Mucosa of gallbladder (tissue), 1 donor: ENCODE data around the gene PARPBP. TPM values are rescaled to one million over a fixed set of nuclear protein-coding genes. Genes with fewer than 3 reads are reported as not detected.
A peak's percentile ranks its signal among the peaks of the same experiment; 100 is the strongest.
"Not testable (repeated sequence)": the region's sequence is repeated elsewhere in the genome, so short reads cannot be mapped to it uniquely, and the experiment has no call there.

Experiments used
- DNase-seq: peaks from one replicate; pipeline ENCODE4 v3.0.0-alpha.2; 2020; ENCODE audit warnings: low spot score
- total RNA-seq: library from RNA; stranded (reverse); gene quantifications from one replicate; pipeline ENCODE4 v1.2.1, GENCODE V29; 2021
- donor health status: DM: no; HTN: no; CAD: no.

Gene PARPBP, protein sequence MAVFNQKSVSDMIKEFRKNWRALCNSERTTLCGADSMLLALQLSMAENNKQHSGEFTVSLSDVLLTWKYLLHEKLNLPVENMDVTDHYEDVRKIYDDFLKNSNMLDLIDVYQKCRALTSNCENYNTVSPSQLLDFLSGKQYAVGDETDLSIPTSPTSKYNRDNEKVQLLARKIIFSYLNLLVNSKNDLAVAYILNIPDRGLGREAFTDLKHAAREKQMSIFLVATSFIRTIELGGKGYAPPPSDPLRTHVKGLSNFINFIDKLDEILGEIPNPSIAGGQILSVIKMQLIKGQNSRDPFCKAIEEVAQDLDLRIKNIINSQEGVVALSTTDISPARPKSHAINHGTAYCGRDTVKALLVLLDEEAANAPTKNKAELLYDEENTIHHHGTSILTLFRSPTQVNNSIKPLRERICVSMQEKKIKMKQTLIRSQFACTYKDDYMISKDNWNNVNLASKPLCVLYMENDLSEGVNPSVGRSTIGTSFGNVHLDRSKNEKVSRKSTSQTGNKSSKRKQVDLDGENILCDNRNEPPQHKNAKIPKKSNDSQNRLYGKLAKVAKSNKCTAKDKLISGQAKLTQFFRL
- 1.2 TPM for total RNA-seq

DNA sequence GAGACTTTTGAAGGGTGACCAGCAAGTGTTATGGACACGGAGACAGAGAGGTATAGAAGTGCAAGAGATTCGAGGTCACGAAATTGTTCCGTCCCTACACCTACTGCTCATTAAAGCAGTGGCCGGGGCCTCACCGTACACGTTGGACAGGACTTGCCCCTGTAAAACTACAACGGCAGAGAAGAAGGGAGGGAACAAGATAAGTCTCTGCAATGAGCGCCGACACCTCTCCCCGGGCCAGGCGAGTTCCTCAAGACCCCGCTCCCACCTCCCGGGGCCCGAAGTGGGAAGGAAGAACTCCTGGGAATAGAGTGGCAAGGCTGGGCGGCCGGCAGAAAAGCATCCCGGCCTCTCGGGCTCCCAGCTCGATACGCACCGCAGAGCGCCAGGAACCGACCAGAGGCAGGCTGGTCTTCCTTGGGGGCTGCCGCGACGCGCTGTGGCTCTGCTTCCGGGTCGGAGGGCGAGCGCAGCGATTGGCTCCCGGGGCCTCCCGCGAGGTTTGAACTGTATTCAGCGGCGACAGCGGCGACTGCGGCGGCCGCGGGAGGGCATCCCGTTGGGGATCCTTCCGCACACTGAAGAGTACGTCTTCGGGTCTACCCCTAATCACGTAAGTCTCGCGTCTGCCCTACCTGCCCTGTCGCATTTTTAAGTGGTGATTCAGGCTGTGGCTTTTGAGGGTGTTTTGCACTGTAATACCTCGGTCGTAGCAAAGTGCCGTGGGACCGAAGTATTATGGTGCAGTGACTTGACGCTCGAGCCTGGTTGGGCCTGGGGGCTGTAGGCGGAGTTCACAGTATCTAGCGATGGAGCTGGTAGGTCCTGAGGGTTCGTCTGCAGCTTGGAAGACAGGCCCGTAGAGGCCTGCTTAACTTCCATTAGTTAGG, at the start of gene PARPBP, which contains the start of gene NUP37:
TSS of gene PARPBP (plus strand) at position 510 of the 890 bp plus-strand sequence. CDS start 3,706 bp downstream, outside the sequence.
TSS of gene NUP37 (minus strand) at position 441 of the 890 bp plus-strand sequence. CDS start 1,596 bp downstream, outside the sequence.
- peak; percentile 91 for DNase-seq

DNA sequence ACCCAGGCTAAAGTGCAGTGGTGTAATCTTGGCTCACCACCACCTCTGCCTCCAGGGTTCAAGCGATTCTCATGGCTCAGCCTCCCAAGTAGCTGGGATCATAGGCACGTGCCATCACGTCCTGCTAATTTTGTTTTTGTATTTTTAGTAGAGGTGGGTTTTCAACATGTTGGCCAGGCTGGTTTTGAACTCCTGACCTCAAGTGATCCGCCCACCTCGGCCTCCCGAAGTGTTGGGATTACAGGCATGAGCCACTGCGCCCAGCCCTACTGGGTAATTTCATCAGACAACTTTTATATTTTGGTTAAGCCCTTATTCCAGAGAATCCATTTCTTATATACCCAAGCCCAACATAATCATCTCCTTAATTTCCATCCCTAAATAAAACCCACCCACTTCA, 47.9 kb upstream of the PARPBP start:
- DNase-seq, result not testable (repeated sequence)

DNA sequence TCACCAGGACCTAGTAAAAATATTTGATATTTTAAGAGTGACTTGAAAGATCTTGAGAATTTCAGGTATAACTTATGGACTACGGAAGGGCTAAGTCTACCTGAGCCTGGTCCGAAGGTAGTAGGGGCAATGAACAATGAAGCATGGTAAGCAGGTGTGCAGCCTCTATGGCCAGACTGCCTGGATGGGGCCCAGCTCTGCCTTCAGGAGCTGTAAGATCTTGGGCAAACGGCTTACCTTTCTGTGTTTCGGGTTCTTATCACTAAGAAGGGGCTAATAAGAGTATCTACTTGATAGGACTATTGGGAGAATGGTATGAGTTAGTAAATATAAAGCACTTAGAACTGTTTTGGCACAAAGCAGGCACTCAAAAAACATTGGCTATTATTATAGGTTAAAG, 39.1 kb upstream of the PARPBP start:
- no peak for DNase-seq

DNA sequence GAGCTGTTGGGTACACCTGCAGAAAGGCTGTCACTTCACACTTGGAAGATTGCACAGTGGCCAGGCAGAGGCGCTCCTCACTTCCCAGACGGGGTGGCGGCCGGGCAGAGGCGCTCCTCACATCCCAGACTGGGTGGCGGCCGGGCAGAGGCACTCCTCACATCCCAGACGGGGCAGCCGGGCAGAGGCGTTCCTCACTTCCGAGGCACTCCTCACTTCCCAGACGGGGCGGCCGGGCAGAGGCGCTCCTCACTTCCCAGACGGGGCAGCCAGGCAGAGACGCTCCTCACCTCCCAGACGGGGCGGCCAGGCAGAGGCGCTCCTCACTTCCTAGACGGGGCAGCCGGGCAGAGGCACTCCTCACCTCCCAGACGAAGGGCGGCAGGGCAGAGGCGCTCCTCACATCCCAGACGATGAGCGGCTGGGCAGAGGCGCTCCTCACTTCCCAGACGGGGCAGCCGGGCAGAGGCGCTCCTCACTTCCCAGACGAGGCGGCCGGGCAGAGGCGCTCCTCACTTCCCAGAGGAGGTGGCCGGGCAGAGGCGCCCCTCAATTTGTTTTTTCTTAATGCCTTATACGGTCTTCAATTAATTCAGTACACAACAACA, 30.7 kb upstream of the PARPBP start:
- not testable (repeated sequence) for DNase-seq

DNA sequence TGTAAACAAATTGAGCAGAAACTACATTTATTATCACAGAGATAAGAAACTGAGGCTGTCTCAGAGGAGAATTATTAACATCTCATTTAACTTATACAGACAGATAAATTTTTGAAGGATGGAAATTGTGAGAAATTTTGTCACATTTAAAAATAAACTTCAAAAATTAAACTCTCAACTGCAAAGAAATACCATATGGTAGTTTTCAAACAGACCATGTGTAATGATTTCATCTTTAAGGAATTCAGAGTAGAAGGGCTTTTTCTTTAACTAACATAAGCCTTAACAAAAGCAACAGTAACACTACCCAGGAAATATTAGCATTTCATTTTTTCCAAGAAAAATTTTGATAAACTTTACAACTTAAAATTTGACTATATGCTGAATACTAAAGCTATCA, 26.7 kb upstream of the PARPBP start:
- DNase-seq, result no peak

DNA sequence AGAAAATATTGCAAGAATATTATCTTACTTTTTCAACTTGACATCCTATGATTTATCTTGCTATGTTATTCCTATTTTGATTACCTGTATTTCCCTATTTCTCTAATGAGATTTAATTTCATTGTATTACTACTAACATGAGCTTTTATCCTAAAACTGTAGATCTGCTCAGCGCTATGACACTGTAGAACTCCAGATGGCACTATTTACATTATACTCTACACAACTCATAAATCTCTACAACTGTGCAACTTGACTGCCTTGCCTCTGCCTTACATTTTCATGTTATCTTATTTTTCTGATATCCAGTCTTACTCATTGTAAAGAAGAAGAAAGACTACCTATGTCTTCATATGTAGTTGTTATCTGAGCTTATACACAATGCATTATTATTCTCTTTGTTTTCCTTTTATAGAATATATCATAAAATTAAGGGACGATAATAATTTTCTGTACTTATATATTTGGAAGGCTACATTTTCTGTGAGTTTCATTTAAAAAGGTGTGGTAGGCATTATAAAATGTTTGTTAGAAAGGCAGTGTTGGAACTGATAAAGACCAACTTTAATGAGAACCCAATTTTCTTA, 24.2 kb upstream of the PARPBP start:
- no peak for DNase-seq

DNA sequence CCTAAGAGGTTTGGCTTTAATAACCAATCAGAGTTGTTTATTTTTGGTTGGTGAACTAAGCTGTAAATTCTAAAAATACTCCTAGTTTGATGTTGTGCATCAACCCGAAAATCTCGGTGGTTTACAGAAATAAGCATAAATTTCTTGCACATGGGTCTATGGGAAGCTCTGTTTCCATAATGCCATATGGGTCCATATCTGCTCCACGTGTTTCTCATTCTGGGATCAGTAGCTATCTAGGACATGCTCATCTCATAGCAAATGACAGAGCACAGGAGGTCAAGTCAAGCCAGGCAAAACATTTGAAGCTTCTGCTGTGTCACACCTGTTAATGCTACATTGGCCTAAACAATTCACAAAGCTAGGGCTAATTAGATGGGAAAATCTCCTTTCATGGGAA, 23.1 kb upstream of the PARPBP start:
- no peak for DNase-seq

DNA sequence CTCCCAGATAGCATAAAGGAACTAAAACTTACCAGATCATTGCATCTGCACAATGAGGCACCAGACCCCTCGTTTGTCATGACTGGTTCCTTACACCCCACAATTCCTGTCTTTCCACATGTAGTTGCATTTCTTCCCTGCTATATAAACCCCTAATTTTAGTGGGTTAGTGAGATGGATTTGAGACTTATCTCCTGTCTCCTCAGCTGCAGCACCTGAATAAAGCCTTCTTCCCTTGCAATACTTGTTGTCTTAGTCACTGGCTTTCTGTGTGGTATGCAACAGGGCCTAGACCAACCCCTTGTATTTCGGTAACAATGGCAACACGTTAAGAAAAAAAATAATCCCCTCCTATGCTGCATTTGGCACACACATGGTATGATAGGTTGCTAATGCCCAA, 13.1 kb upstream of the PARPBP start:
- no peak for DNase-seq

DNA sequence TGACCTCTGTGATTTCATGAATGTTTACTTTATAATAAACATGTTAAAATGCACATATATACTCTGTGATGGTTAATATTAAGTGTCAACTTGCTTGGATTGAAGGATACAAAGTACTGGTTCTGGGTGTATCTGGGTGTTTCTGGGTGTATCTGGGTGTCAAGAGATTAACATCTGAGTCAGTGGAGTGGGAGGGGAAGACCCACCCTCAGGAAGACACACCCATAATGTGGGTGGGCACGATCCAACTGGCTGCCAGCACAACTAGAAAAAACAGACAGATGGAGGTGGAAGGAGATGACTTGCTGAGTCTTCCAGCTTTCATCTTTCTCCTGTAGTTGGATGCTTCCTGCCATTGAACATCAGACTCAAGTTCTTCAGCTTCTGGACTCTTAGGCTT, 12.0 kb upstream of the PARPBP start:
- no peak for DNase-seq

DNA sequence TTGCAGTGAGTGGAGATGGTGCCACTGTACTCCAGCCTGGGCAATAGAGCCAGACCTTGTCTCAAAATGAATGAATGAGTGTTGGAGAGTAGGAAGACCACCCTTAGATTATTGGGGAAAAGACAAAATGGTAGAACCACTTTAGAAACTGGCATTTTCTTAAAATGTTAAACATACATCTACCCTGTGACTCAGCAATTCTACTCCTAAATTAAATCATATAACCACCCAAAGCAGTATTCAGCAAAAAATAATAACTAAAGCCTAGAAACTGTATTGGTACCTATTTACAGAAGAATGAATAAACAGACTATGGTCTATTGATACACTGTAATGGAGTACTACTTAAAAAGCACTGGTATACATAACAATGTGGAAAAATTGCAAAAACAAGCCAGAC, 9.2 kb upstream of the PARPBP start:
- DNase-seq, result no peak

DNA sequence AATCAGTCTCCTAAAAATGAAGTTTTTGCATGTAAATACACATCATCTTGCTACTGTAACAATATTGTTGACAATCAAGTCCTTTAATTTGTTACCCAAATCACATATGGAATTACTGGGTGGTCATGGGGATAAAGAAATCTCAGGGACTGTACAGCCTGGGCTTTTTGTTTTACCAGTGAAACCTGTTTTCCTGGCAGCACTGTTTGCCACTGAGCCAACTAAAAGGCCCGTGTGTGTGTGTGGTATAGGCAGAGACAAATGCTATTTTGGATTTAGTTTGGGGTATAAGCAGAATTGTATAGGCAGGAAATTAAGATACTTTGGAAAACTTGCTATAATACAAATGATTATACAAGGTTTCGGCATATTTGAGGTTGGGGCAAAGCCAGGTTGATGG, 5.8 kb upstream of the PARPBP start:
- DNase-seq, result no peak

DNA sequence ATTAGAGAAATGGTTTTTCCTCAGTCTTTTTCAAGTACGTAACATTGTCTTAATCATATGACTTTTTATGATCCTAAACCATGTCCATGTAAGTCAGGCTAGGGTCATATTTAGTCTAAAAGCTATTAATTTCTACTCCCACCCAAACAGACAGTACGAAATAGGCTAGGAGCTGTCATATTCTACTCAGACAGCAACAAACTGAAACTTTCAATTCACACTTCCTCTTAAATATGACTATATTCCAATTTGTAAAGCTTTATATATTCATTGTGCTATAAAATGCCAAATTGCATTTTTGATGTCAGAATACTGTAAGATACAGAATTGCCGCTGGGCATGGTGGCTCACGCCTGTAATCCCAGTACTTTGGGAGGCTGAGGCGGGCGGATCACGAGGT, 3.6 kb upstream of the PARPBP start:
- DNase-seq, result no peak

DNA sequence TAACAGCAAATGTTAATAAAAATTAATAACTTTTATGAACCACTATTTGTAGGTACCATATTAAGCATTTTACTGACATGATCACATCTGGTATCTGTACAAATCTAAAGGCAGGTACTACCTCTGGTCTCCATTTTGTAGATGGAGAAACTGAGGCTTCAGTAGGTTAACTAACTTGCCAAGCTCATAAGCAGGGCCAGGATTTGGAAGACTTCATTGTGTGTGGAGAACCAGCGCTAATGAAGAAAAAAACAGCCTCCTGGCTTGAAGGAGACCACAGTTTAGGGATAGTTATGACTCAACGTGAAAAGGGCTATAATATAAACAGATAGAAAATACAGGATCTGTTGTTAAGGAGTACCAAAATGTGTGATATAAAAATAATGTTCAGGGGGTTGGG, 1.1 kb upstream of the PARPBP start:
- DNase-seq, result no peak

DNA sequence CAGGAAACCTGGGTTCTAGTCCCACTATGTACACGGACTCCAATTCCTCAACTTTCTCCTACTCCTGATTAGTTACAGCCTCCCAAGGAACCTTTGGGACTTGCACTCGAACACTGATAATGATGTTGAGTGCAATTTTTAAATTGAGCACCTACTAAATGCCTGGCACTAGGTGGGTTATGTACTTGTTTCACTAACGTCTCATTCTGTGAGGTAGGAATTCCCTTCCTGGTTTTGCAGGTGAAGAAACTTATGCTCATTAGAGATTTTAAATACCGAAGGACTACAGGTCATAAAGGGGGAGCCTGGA, 536 bp downstream of the PARPBP start:
- no peak for DNase-seq

DNA sequence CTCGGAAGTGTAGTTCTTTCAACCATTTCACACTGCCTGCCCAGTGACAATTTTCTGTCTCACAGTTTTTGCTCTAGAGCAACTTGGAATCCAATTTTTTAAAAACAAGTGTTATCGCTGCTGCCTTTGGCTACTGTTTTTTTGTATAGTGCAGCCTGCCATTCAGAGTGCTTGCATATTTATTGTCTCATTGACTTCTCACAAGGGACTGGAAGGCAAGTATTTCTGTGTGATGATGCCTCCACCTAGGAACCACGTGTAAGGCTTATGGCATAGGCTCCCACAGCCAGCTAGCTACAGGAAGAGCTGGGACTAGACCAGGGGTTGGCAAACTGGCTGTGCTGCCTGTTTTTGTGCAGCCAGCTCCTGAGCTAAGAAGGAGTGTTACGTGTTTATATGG, 903 bp downstream of the PARPBP start:
- no peak for DNase-seq

DNA sequence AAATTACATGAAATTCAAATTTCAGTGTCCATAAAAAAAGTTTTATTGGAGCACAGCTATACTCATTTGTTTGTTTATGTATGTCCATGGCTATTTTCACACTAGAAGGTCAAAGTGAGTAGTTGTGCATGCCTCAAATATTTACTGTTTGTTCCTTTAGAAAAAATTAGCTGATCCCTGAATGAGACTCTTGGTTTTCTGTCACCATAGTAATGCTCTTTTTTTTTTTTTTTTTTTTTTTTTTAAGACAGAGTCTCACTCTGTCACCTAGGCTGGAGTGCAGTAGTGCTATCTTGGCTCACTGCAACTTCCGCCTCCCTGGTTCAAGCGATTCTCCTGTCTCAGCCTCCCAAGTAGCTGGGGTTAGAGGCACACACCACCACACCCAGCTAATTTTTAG, 1.3 kb downstream of the PARPBP start:
- DNase-seq, result not testable (repeated sequence)

DNA sequence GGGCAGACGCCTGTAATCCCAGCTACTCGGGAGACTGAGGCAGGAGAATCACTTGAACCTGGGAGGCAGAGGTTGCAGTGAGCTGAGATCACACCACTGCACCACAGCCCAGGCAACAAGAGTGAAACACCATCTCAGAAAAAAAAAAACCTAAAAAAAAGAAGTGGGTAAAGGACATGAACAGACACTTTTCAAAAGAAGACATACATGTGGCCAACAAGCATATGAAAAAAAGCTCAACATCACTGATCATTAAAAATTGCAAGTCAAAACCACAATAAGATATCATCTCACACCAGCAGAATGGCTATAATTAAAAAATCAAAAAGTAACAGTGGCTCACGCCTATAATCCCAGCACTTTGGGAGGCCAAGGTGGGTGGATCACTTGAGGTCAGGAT, 10.7 kb downstream of the PARPBP start:
- DNase-seq, result not testable (repeated sequence)

DNA sequence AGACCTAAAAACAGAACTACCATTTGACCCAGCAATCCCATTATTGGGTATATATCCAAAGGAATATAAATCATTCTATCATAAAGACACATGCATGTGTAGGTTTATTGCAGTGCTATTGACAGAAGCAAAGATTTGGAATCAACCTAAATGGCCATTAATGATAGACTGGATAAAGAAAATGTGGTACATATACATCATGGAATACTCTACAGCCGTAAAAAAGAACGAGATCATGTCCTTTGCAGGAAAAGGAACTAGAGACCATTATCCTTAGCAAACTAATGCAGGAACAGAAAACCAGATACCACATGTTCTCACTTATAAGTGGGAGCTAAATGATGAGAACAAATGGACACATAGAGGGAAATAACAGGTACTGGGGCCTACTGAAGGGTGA, 11.5 kb downstream of the PARPBP start:
- DNase-seq, result not testable (repeated sequence)

DNA sequence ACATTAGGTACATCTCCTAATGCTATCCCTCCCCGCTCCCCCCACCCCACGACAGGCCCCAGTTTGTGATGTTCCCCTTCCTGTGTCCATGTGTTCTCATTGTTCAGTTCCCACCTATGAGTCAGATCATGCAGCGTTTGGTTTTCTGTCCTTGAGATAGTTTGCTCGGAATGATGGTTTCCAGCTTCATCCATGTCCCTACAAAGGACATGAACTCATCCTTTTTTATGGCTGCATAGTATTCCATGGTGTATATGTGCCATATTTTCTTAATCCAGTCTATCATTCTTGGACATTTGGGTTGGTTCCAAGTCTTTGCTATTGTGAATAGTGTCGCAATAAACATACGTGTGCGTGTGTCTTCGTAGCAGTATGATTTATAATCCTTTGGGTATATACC, 17.6 kb downstream of the PARPBP start:
- DNase-seq, result not testable (repeated sequence)

DNA sequence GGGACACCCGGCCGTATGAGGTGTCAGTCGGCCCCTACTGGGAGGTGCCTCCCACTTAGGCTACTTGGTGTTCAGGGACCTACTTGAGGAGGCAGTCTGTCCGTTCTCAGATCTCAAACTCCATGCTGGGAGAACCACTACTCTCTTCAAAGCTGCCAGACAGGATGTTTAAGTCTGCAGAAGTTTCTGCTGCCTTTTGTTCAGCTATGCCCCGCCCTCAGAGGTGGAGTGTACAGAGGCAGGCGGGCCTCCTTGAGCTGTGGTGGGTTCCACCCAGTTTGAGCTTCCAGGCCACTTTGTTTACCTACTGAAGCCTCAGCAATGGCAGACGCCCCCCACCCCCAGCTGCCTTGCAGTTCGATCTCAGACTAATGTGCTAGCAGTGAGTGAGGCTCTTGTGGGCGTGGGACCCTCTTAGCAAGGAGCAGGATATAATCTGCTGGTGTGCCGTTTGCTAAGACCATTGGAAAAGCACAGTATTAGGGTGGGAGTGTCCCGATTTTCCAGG, 22.9 kb downstream of the PARPBP start:
- DNase-seq, result not testable (repeated sequence)

DNA sequence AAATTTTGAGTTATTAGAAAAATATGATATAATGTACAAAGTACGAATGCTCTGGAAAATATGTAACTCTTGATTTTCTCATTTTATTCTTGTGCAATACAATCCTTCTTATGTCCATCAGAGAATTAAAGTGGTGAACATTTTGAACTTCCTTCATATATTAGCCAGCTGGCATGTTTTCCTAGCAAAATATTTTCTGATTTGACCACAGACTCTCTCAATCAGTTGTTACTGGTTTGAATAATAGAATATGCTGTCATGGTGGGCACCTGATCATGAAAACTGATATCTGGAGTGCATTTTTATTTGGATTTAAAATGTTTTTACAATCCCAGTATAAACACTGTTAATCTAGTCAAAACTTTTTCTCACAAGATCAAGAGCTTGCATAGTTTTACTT, 24.2 kb downstream of the PARPBP start:
- no peak for DNase-seq
